DMS53 treated with DMSO at 0.1 percent for 48 hours (cell line): ENCODE data around the gene PDE7B.

Source experiments
- DNase-seq: peaks from one replicate; lab custom pipeline; 2025; ENCODE audit not compliant: unreplicated experiment; lab: John Stamatoyannopoulos, UW

Gene PDE7B

DNA sequence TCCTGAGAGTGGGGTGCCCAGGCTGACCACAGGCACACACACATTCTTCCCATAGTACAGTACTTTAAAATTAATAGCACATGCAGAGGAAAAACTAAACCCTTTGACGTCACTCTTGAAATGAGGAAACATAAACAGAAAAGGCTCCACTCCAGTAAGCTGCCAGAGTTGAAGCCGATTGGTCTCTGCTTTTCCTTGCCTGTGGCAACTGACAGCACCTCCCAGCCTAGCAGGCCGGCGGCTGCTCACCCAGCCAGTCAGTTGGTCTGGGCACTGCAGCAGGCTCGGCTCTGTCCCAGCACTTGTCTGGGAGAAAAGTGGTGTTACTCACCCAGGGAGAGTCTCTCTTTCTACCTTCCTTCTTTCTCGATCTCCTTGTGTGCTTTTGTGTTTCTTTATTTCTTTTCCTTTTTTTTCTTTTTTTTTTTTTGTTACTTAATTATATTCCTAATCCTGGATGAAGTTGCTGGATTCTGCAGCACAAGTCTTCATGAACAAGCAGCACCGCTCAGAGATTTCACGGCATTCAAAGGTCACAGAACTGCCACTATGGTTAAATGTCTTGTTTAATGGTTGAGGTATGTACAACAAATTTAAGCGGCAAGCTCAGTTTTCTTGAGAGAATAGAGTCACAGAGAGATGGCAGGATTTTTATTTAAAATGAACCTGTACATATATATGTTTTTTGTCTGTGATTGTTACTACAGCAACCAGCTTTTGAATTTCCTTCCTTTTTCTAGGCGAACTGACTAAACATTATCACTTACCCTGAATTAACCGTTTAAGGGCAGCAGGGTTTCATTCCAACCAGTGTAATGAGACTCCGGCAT is at the start of gene PDE7B:
TSS of gene PDE7B (plus strand) at position 260 of the 830 bp plus-strand sequence.
- peak; percentile 65 for DNase-seq

DNA sequence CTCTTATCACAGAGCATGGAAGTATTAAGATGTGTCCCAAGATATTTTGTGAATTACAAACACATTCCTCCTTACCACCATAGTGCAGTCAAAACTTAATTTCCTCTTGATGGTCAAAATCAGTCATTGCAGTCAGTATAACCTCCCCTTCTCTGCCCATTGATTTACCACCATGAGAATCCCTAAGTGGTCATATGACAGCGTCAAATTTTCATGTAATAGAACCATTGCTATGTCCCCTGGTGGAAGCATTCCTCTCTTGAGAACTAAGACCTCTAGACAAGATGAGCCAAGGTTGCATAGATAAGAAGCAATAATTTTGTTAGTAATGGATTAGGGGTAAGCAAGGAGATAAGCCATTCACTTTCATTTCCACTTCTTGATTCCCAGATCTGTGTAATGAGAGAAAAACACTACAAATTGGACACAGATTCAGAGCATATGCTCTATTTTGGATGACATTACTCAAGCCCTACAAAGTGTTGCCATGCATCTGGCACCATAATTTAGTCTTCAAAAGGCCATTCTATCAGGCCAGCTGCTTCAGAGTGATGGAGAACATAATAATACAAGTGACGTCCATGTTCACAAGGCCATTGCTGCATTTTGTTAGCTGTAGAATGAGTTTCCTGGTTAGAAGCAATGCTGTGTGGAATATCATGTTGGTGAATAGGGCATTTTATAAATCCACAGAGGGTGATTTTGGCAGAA is 49.6 kb upstream of the PDE7B start:
- DNase-seq = no peak

- no peak for DNase-seq
These were observed 41.0 kb upstream of the PDE7B start for GRCh38 chr6:135810486-135810885.

DNA sequence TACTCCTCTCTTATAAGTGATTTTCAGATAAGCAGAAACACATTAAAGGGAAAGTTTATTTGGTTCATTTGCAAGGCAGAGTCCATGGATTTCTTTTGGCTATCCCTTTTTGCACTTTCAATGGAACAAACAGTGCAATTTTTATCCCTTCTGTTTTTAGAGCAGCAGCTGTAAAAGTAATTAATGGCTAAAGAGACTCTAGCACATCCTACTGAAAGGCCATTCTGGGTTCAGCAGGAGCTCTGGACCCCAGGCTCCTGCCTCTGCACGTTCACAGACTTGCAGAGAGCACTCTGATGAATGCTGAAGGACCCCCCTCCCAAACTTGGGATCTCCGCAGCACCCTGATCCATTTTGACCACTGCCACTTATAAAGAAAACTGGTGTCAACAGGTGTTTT is 40.3 kb upstream of the PDE7B start:
- no peak for DNase-seq

GRCh38 chr6:135811644-135812526 is 39.6 kb upstream of the PDE7B start:
- no peak for DNase-seq

GRCh38 chr6:135813401-135813800 is 38.1 kb upstream of the PDE7B start:
- DNase-seq = no peak

DNA sequence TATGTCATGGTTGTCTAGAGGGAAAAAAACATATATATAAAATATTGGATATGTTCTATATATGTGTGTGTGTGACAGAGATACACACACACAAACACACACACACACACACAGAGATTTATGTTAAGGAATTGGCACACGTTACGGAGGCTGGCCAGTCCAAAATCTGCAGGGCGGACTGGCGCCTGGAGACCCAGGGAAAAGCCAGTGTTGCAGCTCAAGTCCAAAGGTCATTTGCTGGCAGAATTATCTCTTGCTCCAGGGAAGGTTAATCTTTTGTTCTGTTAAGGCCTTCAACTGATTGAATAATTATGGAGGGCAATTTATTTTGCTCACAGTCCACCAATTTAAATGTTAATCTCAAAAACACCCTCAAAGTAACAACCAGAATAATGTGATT is 37.5 kb upstream of the PDE7B start:
- no peak for DNase-seq

DNA sequence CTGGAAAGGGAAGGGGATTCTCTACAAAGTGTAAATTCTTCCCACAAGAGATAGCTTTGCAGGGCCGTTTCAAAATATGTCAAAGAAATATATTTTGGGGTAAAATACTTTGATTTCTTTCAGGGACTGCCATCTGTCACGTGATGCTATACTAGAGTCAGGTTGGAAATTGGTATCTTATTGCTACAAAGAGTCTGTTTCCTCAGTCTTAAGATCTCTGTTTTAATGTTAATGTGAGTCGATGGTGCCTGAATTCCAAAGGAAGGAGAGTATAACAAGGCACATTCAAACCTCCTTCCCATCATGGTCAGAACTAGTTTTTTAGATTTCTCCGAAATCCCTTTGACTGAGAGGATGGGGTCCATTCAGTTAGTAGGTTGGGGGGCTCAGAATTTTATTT is 36.3 kb upstream of the PDE7B start:
- no peak for DNase-seq

DNA sequence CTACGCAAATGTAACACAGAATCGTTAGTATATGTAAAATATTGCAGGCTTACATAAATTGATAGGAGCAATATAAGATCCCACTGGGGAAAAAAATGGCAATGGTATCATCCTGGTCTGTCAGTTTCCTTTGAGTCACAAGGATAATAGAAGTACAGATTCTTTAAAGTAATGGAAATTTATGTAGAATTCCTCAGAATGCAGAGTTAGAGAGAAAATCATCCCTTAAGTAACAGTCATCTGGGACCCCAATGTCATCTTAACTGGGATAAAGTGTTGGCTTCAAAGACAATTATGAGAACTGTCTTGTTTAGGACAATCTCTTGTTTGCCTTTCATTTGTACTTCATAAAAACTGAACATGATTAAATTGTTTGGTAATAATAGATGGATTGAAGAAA is 34.5 kb upstream of the PDE7B start:
- DNase-seq = no peak

DNA sequence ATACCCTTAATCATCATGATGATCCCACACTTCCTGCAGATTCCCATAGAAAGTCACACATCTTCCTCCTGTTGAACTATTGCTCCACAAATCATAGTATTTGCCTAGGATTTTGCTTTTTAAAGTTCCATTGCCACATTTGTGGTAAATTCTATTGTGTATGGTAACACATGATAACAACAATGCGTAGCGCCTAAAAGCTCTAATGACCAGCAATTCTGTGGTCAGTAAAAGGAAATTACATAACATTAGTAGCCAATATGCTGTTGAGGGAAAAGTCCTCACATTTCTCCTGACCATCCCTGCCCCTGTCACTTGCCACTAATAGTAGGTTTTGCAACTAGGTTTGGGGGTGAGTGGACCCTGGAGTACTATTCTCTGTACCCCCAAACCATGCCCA is 31.8 kb upstream of the PDE7B start:
- DNase-seq = no peak

DNA sequence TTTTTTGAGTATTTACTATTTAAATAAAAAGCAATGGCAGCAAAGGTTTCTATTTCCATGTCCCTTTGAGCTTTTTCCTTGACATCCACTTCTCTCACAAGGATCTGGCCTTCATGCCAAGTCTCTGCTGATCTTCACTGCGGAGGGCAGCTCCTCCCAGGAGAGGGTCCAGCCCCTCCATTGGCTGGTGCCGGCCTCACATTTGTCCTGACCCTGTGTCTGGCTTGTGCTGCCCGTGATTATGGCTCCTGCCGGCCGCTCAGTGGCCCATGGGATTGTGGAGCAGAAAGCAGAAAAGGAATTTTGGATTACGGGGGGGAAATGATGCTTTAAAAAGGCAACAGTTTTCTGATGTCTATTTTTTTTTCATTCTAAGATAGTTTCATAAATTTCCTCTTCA is 31.2 kb upstream of the PDE7B start:
- DNase-seq = no peak

DNA sequence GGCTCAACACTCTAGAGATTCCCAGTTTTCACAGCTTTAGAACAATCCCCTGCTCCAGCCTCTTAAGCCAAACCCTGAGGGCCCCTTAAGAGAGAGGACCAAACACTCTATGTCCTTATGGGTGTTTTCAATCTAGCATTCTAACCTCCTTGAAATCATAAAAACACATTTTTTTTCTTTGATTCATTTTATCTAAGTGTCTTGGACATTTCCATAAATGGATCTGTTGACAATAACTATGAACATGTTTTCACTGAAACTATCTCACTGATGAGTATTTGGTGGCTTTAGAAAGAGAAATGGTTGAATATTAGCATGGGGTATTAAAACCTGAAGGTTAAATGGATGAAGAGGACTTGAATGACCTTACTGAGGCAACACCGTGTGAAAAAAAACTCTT is 27.6 kb upstream of the PDE7B start:
- DNase-seq = no peak

DNA sequence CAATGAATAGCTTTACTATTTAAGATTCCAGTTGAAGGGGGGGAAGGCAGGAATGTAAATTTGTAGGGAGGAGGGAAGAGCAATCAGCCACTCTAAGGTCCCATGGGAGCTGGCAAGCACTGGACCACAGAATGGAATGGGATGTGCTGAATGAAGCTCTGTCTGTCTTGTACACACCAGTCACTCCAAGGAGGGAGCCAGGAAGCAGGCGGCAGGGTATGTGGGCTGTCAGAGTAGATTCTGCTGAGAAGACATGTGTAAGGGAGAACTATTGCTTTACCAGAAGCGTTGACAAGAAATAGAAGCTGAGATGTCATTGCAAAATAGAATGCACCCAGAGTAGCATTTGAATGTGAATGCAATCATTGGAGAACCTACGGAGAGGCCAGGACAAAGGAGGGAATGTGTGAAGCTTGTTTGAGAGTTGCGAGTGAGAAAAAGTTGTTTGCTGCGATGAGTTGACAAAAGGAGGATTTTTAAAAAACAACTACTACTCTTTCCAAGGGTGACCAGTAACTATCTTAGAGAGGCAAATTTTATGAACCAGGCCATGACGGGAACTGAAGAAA is 25.2 kb upstream of the PDE7B start:
- DNase-seq = no peak

GRCh38 chr6:135828021-135828420 is 23.5 kb upstream of the PDE7B start:
- DNase-seq = no peak

- DNase-seq = no peak
These were observed 21.0 kb upstream of the PDE7B start for GRCh38 chr6:135830452-135830881.

GRCh38 chr6:135831016-135831415 is 20.5 kb upstream of the PDE7B start:
- DNase-seq = no peak

DNA sequence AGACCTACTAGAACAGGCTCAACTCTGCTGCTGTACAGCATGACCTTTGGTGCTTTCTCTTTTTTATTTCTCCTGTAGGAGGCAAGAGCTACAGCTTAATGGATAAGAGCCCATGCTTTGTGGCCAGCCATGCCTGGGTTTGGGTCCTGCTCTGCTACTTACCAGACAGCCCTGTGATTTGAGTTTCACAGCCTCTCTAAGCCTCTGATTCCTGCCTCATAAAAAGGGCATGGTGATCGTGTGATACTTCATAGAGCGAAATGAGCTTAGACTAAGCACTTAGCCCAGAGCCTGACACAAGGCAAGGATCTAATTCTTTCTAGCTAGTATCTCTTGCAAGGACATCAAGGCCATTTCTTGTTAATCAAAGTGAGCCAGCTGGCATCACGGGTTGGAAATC is 19.3 kb upstream of the PDE7B start:
- DNase-seq = no peak

DNA sequence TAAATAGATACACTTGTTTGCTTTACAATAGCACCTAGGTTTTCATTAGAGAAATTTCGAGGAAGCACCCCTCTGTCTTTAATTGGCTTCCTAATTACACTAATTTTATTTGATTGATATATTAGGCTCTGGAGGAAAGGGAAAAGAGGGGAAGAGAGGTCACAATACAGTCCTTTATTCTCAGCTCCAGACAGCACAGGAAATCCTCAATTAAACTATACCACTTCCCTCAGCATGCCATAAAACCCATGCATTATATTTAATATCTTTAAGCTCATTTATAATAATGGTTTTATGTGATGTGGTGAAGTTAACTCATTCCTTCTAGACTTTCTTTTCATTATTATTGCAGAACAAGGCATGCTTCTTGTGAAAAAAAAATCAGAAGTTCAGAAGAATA is 17.7 kb upstream of the PDE7B start:
- DNase-seq = no peak

DNA sequence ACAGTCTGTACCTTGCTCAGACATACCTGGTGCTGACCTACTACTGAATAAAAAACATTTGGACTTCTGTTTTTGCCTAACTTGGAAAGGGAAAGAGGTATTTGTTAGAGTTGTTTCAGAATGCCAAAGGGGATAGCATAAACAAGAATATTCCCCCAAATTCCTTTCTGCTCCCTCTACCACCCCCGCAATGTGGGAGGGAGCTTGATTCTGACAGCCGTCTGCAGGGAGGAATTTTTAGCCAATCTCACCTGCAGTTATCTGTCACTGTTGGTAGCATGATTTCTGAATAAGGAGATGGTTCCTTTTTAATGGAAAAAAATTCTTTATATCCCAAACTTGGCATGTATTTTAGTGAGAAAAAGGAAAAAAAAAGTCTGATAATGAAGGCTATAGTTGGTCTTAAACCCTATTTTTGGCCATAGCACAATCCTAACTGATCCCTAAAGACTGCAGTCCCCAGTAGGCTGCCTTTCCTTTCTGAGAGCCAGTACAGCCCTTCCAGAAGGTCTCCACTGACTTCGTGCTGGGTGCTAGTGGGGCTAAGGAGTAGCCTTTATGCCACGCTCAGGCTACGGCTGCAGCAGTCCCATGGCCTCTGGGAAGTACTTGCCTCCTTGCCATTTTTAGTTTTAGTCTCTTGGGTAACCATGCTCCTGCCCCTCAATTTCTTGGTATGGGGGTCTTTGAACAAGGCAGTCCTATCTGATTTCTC is 13.6 kb upstream of the PDE7B start:
- no peak for DNase-seq

- no peak for DNase-seq
These were observed 12.4 kb upstream of the PDE7B start for GRCh38 chr6:135839121-135839520.
